Keratinocyte (primary cell): ENCODE measurements around the gene COX4I2. TPM values are rescaled to one million over a fixed set of nuclear protein-coding genes. Genes with fewer than 3 reads are reported as not detected.
"Not testable (repeated sequence)": the region's sequence is repeated elsewhere in the genome, so short reads cannot be mapped to it uniquely, and the experiment has no call there.

ENCODE experiments used
- DNase-seq: peaks from one replicate; pipeline ENCODE4 v3.0.0-alpha.2; 2011; ENCODE audit warnings: low read depth, missing footprints, low spot score
- FAIRE-seq: peaks from 2 replicates; lab custom pipeline; 2011; peaks lifted over from hg19 to GRCh38; lab: Jason Lieb, UNC
- H2AFZ ChIP-seq: 2 replicates; pipeline ENCODE4 v1.6.0; 2012; ENCODE audit warnings: low read length, control low read depth, inconsistent platforms; ENCODE audit not compliant: control insufficient read depth
- H3K27ac ChIP-seq: 2 replicates; pipeline ENCODE4 v1.5.1; 2011; ENCODE audit warnings: low read length; ENCODE audit not compliant: control insufficient read depth, insufficient read depth
- H3K27me3 ChIP-seq: 3 replicates; pipeline ENCODE4 v1.6.0; 2011; ENCODE audit warnings: low read length; ENCODE audit not compliant: control insufficient read depth, insufficient read depth; ENCODE audit errors: extremely low read depth
- H3K36me3 ChIP-seq, 2 experiments: 2 replicates in 1 of 2; 3 replicates in 1 of 2; pipeline ENCODE4 v1.5.1; 2011; ENCODE audit warnings: low read length in 2 of 2, mild to moderate bottlenecking in 1 of 2; ENCODE audit not compliant: control insufficient read depth in 2 of 2, insufficient read depth in 2 of 2; ENCODE audit errors: extremely low read depth in 1 of 2
- H3K4me1 ChIP-seq: 3 replicates; pipeline ENCODE4 v1.5.1; 2011; ENCODE audit warnings: low read length; ENCODE audit not compliant: control insufficient read depth, insufficient read depth; ENCODE audit errors: extremely low read depth
- H3K4me2 ChIP-seq: 3 replicates; pipeline ENCODE4 v1.6.0; 2011; ENCODE audit warnings: low read depth, low read length; ENCODE audit not compliant: control insufficient read depth, insufficient read depth; ENCODE audit errors: extremely low read depth
- H3K4me3 ChIP-seq, 3 experiments: fragments of 200-600 bp in 1 of 3; sonication (generic) in 1 of 3; 2 replicates in 2 of 3; 3 replicates in 1 of 3; pipeline ENCODE4 v1.5.1; 2011 to 2016; ENCODE audit warnings: low read length in 3 of 3, mild to moderate bottlenecking in 3 of 3, control low read depth in 2 of 3, inconsistent platforms in 1 of 3, low read depth in 1 of 3, mixed read lengths in 1 of 3, mixed run types in 1 of 3, moderate library complexity in 1 of 3; ENCODE audit not compliant: control insufficient read depth in 2 of 3, insufficient read depth in 2 of 3; ENCODE audit errors: extremely low read depth in 1 of 3
- H3K79me2 ChIP-seq: 2 replicates; pipeline ENCODE4 v1.6.0; 2012; ENCODE audit warnings: low read length; ENCODE audit not compliant: control insufficient read depth, insufficient read depth
- H3K9ac ChIP-seq: 3 replicates; pipeline ENCODE4 v1.6.0; 2011; ENCODE audit warnings: low read length; ENCODE audit not compliant: control insufficient read depth, insufficient read depth; ENCODE audit errors: extremely low read depth
- H3K9me1 ChIP-seq: 3 replicates; pipeline ENCODE4 v1.6.0; 2011; ENCODE audit warnings: low read length; ENCODE audit not compliant: control insufficient read depth, insufficient read depth; ENCODE audit errors: extremely low read depth
- H3K9me3 ChIP-seq: 2 replicates; pipeline ENCODE4 v1.5.1; 2012; ENCODE audit warnings: low read depth, low read length; ENCODE audit not compliant: control insufficient read depth
- H4K20me1 ChIP-seq: 3 replicates; pipeline ENCODE4 v1.6.0; 2011; ENCODE audit warnings: low read length; ENCODE audit not compliant: control insufficient read depth, insufficient read depth; ENCODE audit errors: extremely low read depth
- EZH2 ChIP-seq: IDR thresholded peaks from one replicate; pipeline ENCODE4 v1.6.1; 2012; ENCODE audit warnings: inconsistent platforms, mild to moderate bottlenecking, low read length, moderate library complexity
- dilution Hi-C: fragments of 300-500 bp; cut with MboI; formaldehyde crosslinking; loops from one replicate; pipeline ENCODE4 v1.7.0; 2020; ENCODE audit warnings: low sequenced_read_pairs; ENCODE audit not compliant: extremely low pct_ligation_motif_present
- polyA plus RNA-seq, 5 experiments: library from polyadenylated mRNA; depleted of rRNA in 3 of 5; stranded (reverse) in 3 of 5; stranded (forward) in 1 of 5; unstranded in 1 of 5; fragments of >200 nt; gene quantifications; 1 replicate in 1 of 5; 2 replicates in 3 of 5; 3 replicates in 1 of 5; pipeline versions ENCODE4 v1.2.1 to v1.2.3, GENCODE V29; 2011 to 2012; ENCODE audit warnings: missing spikeins in 2 of 5, low read depth in 1 of 5, low replicate concordance in 1 of 5
- TF ChIP-seq, protein P1 (sequence below), 3 experiments: IDR thresholded peaks in 1 of 3; conservative IDR thresholded peaks in 1 of 3; optimal IDR thresholded peaks in 1 of 3; 2 replicates in 2 of 3; 3 replicates in 1 of 3; pipeline versions ENCODE3 to v1.5.1; 2011; ENCODE audit warnings: low read length in 3 of 3, mild to moderate bottlenecking in 3 of 3, moderate library complexity in 2 of 3, control low read depth in 1 of 3, inconsistent platforms in 1 of 3; ENCODE audit not compliant: insufficient read depth in 2 of 3; ENCODE audit errors: extremely low read depth in 1 of 3

COX4I2 gene
- polyA plus RNA-seq, 1 donor (not counting 4 experiments of a cell fraction or from before 2014, with no cell fraction given) = not detected

DNA sequence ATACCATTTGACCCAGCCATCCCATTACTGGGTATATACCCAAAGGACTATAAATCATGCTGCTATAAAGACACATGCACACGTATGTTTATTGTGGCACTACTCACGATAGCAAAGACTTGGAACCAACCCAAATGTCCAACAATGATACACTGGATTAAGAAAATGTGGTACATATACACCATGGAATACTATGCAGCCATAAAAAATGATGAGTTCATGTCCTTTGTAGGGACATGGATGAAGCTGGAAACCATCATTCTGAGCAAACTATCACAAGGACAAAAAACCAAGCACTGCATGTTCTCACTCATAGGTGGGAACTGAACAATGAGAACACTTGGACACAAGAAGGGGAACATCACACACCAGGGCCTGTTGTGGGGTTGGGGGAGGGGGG is 9.7 kb upstream of the COX4I2 start:
- H3K27me3 ChIP-seq, H3K79me2 ChIP-seq, H4K20me1 ChIP-seq, FAIRE-seq, H3K4me1 ChIP-seq, H2AFZ ChIP-seq, H3K4me2 ChIP-seq, H3K9me1 ChIP-seq, H3K9ac ChIP-seq, dilution Hi-C loops, H3K4me3 ChIP-seq, H3K9me3 ChIP-seq, H3K36me3 ChIP-seq, DNase-seq, H3K27ac ChIP-seq: not testable (repeated sequence)

DNA sequence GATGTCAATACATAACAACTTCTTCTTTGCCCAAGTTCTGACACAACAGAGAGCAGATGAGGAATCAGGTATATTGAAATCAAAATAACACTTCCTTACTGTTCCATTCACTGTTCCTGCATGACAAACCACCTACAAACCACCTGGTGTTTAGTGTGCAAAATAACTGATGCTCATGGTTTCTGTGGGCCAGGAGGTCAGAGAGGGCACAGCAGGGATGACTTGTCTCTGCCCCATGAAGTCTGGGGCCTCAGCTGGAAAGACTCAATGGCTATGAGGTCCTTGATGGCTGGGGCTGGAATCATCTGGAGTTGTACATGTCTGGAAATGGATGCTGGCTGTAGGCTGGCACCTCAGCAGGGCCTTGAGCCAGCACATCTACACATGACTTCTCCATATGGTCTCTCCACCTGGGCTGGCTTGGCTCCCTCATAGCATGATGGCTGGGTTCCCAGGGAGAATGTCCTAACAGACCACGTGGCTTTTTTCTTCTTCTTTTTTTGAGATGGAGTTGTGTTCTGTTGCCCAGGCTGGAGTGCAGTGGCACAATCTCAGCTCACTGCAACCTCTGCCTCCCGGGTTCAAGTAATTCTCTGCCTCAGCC is 7.4 kb upstream of the COX4I2 start:
- Histone ChIP-seq H3K9me3 (no peaks in the 10 kb centered on the region), H3K27ac (no peak overlapping the region), H3K36me3 (no peaks in the 10 kb centered on the region), H4K20me1 (no peaks in the 10 kb centered on the region), H3K4me2 (no peak overlapping the region), H3K9me1 (no peaks in the 10 kb centered on the region), H3K79me2 (no peaks in the 10 kb centered on the region), H2AFZ (no peak overlapping the region), H3K4me1 (no peaks in the 10 kb centered on the region), H3K27me3 (no peaks in the 10 kb centered on the region), H3K4me3 (no peak overlapping the region), H3K9ac (no peak overlapping the region)
- FAIRE-seq (no peak), DNase-seq (no peak)
- dilution Hi-C loops = no loop called here
- TF ChIP-seq, protein P1, sequence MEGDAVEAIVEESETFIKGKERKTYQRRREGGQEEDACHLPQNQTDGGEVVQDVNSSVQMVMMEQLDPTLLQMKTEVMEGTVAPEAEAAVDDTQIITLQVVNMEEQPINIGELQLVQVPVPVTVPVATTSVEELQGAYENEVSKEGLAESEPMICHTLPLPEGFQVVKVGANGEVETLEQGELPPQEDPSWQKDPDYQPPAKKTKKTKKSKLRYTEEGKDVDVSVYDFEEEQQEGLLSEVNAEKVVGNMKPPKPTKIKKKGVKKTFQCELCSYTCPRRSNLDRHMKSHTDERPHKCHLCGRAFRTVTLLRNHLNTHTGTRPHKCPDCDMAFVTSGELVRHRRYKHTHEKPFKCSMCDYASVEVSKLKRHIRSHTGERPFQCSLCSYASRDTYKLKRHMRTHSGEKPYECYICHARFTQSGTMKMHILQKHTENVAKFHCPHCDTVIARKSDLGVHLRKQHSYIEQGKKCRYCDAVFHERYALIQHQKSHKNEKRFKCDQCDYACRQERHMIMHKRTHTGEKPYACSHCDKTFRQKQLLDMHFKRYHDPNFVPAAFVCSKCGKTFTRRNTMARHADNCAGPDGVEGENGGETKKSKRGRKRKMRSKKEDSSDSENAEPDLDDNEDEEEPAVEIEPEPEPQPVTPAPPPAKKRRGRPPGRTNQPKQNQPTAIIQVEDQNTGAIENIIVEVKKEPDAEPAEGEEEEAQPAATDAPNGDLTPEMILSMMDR (optimal IDR thresholded peaks at IDR 0.05 in 1 of 3, IDR thresholded peaks at IDR 0.05 in 1 of 3, conservative IDR thresholded peaks at IDR 0.05 in 1 of 3; ENCODE audit: extremely low read depth in 1 of 3, insufficient read depth in 2 of 3, low read length in 3 of 3) = no peak
- no peak for TF ChIP-seq EZH2
